ENCODE data around the gene VAPB.
"Not testable (repeated sequence)": the region's sequence is repeated elsewhere in the genome, so short reads cannot be mapped to it uniquely, and the experiment has no call there.

Gene VAPB

DNA sequence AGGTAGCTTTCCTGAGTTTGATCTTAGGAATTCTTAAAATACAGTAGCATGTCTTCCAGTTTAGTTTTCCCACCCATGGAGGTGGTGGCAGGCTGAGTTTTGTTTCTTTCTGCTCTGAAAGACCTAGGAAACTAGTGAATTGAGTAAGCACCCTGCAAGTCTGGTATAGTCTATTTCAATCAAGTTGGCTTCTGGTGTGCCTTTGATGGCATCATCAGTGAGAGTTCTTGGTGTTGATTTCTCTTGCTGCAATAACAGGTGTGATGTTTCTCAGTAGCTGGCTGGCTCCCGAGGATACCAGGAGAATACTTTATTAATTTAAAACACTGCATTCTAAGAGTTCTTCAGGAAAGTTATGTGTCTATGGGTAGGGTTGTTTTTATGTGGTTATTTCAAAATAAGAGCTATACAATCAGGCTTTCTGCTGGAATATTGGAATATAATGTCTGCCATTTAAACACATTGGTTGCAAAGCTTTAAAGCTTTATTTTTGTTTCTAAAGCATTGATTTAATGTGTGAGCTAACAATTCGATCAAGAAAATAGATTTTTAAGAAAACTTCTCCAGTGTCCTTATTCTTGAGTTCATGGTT is 19.0 kb downstream of the VAPB start:
- TF ChIP-seq, protein P1, sequence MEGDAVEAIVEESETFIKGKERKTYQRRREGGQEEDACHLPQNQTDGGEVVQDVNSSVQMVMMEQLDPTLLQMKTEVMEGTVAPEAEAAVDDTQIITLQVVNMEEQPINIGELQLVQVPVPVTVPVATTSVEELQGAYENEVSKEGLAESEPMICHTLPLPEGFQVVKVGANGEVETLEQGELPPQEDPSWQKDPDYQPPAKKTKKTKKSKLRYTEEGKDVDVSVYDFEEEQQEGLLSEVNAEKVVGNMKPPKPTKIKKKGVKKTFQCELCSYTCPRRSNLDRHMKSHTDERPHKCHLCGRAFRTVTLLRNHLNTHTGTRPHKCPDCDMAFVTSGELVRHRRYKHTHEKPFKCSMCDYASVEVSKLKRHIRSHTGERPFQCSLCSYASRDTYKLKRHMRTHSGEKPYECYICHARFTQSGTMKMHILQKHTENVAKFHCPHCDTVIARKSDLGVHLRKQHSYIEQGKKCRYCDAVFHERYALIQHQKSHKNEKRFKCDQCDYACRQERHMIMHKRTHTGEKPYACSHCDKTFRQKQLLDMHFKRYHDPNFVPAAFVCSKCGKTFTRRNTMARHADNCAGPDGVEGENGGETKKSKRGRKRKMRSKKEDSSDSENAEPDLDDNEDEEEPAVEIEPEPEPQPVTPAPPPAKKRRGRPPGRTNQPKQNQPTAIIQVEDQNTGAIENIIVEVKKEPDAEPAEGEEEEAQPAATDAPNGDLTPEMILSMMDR (conservative IDR thresholded peaks at IDR 0.05; ENCODE audit: control insufficient read depth, insufficient read depth, low read depth, low read length): no peak
- DNase-seq (ENCODE audit: low read depth): no peak
- no peak overlapping the region for H3K4me3 ChIP-seq (ENCODE audit: control insufficient read depth, low read depth, low read length)

DNA sequence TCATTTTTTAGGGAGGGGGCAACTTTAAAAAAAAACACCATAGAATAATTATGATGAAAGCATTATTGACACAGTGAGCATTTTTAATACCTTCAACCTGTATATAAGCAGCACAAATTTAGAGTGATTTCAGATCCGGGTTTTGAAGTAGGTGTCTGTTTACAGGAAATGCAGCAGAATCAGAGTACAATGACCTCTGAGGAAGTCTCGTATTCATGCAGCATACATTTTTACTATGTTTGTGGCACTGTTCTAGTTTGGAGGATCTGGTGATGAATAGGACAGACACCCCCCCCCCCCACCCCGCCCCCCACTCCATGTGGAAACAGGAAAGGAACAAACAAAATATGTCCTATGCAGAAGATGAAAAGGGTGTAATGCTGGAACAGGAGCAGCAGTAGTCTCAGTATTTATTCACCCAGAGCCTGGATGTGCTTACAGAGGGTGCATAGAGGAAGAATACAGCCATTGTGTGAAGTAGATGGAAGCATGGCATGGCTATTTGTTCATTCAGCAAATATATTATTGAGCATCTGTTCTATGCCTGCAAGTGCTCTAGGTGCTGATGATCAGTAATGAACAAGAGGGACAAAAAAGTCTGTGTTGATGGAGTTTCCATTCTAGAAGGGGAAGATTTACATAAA is 19.7 kb downstream of the VAPB start:
- TF ChIP-seq, protein P1 (conservative IDR thresholded peaks at IDR 0.05; ENCODE audit: control insufficient read depth, insufficient read depth, low read depth, low read length): no peak
- H3K4me3 ChIP-seq (ENCODE audit: control insufficient read depth, low read depth, low read length): no peak overlapping the region
- DNase-seq (ENCODE audit: low read depth): peak; percentile 15

DNA sequence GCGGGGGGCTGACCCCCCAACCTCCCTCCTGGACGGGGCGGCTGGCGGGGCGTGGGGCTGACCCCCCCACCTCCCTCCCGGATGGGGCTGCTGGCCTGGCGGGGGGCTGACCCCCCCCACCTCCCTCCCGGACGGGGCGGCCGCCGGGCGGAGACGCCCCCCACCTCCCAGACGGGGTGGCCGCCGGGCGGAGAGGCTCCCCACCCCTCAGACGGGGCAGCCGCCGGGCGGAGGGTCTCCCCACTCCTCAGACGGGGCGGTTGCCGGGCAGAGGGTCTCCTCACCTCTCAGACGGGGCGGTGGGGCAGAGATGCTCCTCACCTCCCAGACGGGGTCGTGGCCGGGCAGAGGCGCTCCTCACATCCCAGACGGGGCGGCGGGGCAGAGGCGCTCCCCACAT is 25.2 kb downstream of the VAPB start:
- H3K4me3 ChIP-seq (ENCODE audit: control insufficient read depth, low read depth, low read length); DNase-seq (ENCODE audit: low read depth): not testable (repeated sequence)

DNA sequence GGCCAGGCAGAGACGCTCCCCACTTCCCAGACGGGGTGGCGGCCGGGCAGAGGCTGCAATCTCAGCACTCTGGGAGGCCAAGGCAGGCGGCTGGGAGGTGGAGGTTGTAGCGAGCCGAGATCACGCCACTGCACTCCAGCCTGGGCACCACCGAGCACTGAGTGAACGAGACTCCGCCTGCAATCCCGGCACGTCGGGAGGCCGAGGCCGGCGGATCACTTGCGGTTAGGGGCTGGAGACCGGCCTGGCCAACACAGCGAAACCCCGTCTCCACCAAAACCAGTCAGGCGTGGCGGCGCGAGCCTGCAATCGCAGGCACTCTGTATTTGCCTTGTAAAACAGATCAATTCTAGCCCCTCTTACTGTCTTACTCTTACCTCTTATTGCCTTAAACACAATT is 25.8 kb downstream of the VAPB start:
- not testable (repeated sequence) for H3K4me3 ChIP-seq (ENCODE audit: control insufficient read depth, low read depth, low read length)

DNA sequence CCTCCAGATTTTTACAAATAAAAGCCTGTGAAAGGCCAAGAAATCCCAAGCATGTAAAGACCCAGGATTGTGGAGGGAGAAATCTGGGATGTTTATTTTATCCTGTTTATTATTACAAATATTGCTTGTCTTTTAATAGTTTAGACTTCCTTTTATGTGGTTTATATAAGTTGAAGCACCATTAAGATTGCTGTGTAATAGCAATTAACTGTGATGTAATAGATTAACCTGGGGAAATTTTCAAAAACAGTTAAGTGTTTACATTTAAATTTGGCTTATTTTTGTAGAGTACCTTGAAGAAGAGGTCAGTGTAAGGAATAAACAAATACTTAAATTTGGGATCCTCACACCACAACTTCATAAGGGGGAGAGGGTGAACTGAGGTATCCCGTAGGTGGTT is 27.0 kb downstream of the VAPB start:
- TF ChIP-seq, protein P1 (conservative IDR thresholded peaks at IDR 0.05; ENCODE audit: control insufficient read depth, insufficient read depth, low read depth, low read length): no peak
- no peak for DNase-seq (ENCODE audit: low read depth)
- no peak overlapping the region for H3K4me3 ChIP-seq (ENCODE audit: control insufficient read depth, low read depth, low read length)

More for the DNA sequence above, 25.8 kb downstream of the VAPB start:
- DNase-seq (ENCODE audit: low read depth): not testable (repeated sequence)

DNA sequence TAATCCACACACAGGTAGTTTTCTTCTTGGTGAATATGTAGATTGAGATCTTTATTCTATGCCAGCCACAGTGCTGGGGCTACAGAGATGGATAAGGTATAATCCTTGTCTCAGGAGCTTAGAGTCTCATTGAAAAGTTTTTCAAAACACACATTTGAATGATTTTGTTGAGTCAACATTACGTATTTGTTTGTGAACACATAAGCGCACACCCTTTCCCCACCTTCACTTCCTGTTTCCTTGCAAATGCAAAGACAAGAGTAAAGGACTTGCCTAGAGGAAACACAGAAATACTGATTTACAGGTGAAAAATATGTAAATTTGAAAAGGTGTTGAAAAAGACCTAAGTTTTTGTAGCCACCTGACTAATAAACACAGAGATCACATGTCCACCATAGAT is 27.8 kb downstream of the VAPB start:
- no peak overlapping the region for H3K4me3 ChIP-seq (ENCODE audit: control insufficient read depth, low read depth, low read length)
- TF ChIP-seq, protein P1 (conservative IDR thresholded peaks at IDR 0.05; ENCODE audit: control insufficient read depth, insufficient read depth, low read depth, low read length): no peak
- no peak for DNase-seq (ENCODE audit: low read depth)

DNA sequence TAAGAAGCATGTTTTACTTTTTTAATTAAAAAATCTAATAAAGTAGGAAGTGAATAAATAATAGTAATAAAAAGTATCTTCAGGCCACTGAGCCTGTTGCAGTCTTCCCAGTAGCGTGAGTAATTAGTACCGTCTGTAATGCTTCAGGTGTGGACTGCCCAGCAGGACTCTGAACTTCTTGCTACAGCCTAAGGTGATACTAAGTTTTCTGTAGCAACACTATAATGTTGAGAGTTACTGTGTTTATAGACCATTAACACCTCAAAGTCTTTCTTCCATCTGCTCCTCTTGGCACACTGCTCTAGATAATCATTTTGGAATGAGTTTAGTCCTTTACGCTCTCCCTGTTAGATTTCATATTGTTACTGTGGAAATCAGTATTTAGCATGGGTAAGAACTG is 28.4 kb downstream of the VAPB start:
- DNase-seq (ENCODE audit: low read depth): no peak
- TF ChIP-seq, protein P1 (conservative IDR thresholded peaks at IDR 0.05; ENCODE audit: control insufficient read depth, insufficient read depth, low read depth, low read length): no peak
- no peak overlapping the region for H3K4me3 ChIP-seq (ENCODE audit: control insufficient read depth, low read depth, low read length)
